Measurements from ENCODE around the gene RPRML.

GRCh38 chr17:46950997-46951621 lies 27.9 kb downstream of the RPRML start:
- TF ChIP-seq CTCF (IDR thresholded peaks at IDR 0.05) (no peak), POLR2AphosphoS5 (IDR thresholded peaks at IDR 0.05) (no peak), POLR2A (IDR thresholded peaks at IDR 0.05) (no peak), EP300 (IDR thresholded peaks at IDR 0.05; ENCODE audit: low read depth) (no peak)

Data from transverse colon (tissue), 4 donors.